ENCODE data around the gene ALCAM.

- no peak for TF ChIP-seq CTCF (IDR thresholded peaks at IDR 0.05)
- no peak for TF ChIP-seq POLR2A (IDR thresholded peaks at IDR 0.05)
These were observed 193.1 kb downstream of the ALCAM start for GRCh38 chr3:105559856-105560255.

All from uterus (tissue), 2 donors.